NCI-H2171 (cell line): Measurements from ENCODE around the gene TMEM121B.
A peak's percentile ranks its signal among the peaks of the same experiment; 100 is the strongest.

Experiments used
- DNase-seq: peaks from one replicate; lab custom pipeline; 2025; lab: John Stamatoyannopoulos, UW

Gene TMEM121B

DNA sequence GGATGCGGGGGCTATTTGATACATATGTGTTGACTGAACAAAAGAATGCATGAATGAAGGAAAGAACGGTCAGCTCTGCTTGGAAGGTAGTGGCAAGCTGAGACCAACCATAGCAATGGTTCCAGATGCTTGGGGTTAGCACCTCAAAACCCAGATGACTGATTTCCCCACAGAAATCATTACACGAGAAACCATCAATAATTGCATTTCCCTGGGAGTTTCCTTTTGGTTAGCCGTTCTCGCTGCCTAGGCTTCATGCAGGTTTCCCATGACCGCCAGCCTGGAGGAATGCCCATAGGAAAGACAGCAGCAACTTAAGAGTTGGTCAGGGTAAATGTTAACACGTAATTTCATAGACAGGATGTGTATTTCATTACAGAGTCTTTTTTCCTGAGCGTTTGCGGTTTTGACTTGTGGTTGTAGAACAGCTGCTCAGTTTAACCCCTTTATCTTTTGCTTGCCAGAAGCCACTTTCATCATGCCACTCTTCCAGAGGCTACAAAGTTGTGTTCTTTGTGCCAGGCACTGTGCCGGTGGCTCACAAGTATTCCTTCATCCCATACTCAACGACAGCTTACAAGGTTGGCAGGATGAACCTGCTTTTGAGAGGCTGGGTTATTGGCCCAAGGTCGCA, 33.5 kb downstream of the TMEM121B start:
- DNase-seq, result no peak

DNA sequence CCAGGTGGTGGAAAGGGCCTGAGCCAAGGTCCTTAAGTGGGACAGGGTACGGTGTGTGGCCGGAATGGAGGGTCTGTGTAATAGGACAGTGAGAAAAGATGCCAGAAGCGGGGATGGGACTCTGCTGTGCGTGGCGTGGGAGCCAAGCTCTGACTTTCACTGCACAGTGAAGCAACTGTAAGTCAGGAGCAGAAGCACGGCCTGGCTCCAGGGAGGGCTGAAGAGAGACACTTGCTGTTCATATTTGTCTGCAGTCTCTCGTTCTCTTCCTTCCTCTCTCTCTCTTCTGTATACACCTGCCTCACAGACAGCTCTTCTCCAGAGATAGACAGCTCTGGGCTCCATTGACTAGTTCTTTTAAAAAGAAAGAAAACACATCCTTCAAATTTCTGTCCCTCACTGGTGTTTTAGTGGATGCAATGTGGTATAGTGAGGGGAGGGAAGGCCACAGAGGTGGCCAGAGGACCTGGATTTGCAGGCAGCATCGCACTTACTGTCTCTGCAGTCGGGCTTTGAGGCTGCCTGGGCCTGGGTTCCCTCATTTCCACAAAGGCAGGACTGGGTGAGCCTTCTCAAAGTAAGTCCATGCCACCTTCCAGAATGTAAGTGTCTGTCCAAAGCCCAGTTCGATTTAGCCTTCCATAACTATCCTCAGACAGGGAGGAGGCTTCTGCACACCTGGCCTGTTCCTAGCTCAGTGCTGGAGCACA, 34.2 kb downstream of the TMEM121B start:
- no peak for DNase-seq

DNA sequence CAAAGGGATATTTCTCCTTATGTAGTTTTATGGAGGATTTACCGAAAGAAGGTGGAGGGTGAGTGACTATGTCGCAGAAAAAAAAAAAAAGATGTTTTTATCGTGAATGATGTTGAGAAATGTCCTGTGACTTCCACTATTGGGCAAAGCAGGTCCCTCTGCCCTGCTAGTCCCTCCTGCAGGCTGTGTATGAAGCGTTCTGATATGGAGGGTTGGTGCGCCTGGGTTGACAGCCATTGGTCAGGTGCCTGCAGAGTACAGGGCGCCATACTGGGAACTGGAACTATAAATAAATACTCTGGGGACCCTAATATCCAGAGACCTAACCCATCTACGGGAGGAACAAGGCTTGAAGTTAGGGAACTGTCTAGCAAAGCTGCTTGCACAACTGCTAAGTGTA, 34.9 kb downstream of the TMEM121B start:
- DNase-seq, result no peak

DNA sequence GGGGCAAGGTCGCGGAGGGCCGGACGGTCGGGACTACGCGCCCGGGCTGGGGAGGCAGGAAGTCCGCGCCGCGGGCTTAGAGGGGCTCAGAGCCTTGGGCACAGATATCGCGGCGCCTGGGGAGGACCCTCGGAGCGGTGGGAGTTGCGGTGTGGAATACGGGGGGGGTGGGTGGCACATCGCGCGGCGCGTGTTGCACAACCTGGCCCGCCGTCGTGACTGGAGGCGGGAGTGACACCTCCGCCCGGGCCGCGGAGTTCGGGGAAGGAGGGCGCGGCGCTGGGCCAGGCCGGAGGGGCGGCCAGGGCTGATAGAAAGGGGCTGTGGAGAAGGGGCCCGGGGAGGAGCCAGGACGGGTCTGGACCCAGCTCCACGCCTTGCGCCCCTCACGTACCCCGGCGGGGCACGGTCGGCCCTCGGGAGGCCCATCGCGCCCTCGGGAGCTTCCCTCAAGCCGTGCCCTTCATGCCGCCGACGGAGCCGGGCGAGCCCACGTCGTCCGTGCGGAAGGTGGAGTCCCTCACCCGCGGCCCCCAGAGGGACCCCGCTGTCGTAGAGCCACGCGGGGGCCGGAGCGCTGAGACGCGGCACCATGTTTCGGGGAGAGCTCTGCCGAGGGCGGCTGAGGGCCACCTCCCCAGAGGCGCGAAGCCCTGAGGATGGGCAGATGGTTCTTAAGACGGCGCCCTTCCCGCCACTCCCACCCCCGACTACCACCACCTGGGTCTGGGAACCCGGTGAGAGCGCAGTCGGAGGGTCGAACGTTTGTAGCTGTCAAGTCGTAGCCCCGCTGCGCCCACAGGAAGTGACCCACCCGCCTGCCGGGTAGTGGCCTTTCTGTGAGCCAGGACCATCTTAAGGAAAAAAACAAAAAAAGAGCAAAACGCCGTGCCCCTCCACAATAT, 35.6 kb downstream of the TMEM121B start:
- DNase-seq, result no peak

DNA sequence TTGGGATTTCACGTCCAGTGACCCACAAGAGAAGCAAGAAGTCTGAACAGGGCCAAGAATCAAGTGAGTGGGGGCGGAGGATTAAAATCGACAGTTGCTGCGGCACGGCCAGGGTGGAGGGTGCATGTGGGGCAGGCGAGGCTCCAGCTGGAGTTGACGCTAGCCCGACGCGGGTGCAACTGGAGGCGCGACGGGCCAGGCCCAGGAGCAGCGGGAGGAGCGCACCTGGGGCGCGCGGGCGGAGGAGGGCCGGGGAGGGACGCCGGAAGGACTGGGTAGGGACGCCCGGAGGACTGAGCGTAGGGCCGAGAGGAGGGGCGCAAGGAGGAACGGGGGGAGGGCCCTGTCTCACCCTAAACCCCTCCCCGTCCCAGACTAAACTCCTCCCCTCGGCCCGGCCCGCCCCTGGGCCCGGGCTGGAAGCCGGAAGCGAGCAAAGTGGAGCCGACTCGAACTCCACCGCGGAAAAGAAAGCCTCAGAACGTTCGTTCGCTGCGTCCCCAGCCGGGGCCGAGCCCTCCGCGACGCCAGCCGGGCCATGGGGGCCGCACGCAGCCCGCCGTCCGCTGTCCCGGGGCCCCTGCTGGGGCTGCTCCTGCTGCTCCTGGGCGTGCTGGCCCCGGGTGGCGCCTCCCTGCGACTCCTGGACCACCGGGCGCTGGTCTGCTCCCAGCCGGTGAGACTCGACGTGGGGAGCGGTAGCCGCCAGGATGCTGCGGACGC, 36.4 kb downstream of the TMEM121B start, which contains the start of gene IL17RA:
TSS of gene IL17RA (plus strand) at position 447 of the 723 bp plus-strand sequence. CDS start at position 539, 92 bp downstream.
- peak; percentile 88 for DNase-seq

DNA sequence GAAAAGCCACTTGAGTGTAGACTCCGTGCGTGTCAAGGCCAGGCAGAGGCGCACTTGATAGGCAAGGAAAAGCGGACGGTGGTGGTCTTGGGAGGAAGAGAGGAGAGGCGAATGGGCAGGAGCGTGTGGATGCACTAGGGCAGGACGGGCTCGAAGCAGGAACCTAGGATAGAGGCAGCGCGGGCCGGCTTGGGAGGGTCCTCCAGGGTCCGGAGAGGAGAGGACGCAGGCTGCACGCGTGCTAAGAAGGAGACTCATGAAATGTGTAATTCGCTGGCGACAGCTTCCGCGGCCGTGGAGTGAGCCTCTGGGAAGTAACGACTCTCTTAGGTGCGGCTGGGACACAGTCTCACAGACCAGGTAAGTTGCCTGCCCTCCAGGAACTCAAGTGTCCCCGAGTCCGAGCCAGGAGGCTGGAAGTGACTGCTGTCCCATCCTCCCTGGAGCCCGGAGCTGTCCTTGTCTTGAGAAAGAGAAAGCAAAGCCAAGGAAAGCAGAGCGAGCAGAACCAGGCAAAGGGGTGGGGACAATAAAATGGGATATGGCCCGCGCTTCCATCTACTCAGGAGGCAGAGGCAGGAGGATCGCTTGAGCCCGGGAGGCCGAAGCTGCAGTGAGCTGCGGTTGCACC, 37.2 kb downstream of the TMEM121B start:
- DNase-seq, result no peak

DNA sequence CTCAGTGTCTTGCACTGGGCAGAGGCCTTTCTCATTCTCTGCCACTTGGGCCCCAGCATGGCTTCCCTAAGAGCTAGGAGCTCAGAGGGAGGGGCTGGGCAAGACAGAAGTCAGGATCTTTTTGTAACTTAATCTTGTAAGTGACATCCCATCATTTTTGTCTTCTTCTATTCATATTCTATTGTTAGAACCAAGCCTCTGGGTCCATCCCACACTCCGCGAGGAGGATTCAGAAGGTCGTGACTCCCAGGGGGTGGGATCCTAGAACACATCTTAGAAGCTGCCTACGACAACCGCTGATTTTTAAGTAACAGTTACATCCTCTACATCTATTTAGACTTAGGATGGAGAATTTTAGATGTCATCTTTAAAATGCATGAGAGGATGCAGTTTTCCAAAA, 37.9 kb downstream of the TMEM121B start:
- no peak for DNase-seq

DNA sequence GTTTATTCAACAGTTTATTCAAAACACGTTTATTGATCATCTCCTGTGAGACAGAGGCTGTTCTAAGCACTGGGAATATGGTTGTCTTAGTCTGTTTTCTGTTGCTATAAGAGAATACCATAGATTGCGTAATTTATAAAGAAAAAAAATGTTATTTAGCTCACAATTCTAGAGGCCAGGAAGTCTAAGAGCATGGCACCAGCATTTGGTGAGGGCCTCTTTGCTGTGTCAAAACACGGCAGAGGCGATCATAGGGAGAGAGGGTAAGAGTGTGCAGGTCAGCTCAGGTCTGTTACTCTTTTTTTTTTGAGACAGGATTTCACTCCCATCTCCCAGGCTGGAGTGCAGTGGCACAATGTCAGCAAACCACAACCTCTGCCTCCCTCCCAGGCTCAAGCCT, 41.6 kb downstream of the TMEM121B start:
- DNase-seq, result no peak

DNA sequence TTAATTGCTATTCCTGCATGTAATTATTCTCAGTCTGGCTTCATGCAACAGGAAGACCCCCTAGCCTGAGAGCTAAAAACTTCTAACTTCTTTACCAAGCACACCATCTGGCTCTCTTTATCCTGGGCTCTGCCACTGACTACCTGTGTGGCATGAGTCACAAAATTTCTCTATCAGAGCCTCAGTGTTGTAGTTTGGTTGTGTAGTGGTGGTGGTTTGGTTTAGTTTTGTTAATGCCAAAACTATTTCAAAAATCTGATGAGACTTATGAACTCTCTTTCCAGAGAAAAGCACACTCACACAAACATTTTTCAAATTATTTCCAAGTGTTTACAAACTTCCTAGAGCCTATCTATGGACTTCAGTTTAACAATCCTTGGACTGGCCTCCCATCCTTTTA, 43.9 kb downstream of the TMEM121B start:
- no peak for DNase-seq

DNA sequence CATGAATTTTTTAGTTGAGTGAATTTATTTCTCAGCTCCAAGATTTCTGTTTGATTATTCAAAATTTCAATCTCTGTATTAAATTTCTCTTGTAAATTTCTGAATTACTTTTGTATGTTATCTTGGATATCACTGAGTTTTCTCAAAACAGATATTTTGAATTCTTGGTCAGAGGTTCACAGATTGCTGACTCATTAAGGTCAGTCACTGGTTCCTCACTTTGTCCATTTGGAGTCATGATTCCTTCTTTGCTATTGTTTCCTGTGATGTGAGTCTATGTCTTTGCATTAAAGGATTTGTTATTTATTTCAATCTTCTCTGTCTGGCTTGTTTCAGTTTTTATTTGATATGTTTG, 46.5 kb downstream of the TMEM121B start:
- no peak for DNase-seq

DNA sequence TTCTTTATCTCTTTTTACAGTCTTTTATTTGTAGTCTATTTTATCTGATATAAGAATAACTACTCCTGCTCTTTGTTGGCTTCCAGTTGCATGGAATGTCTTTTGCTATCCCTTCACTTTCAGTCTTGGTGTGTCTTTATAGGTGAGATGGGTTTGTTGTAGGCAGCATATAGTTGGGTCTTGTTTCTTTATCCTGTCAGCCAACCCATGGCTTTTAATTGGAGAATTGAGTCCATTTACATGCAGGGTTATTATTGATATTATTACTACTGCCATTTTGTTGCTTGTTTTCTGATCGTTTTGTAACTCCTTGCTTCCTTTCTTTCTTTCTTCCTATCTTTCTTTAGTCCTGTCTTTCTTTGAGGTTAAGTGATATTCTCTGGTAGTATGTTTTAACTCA, 48.3 kb downstream of the TMEM121B start:
- no peak for DNase-seq
